Ishikawa (cell line): Measurements from ENCODE around the gene ALPL.

Experiments
- EP300 ChIP-seq: IDR thresholded peaks from 2 replicates; pipeline ENCODE4 v1.6.1; 2012; ENCODE audit warnings: borderline replicate concordance
- FOXM1 ChIP-seq: IDR thresholded peaks from 2 replicates; pipeline ENCODE4 v1.6.1; 2012; ENCODE audit warnings: low read depth, borderline replicate concordance
- NFIC ChIP-seq: IDR thresholded peaks from 2 replicates; pipeline ENCODE4 v1.6.1; 2012
- RAD21 ChIP-seq: IDR thresholded peaks from 2 replicates; pipeline ENCODE4 v1.6.1; 2012; ENCODE audit warnings: low read depth
- TCF12 ChIP-seq: IDR thresholded peaks from 2 replicates; pipeline ENCODE4 v1.6.1; 2012; ENCODE audit warnings: low read depth
- TEAD4 ChIP-seq: IDR thresholded peaks from 2 replicates; pipeline ENCODE4 v1.6.1; 2012
- YY1 ChIP-seq: IDR thresholded peaks from 2 replicates; pipeline ENCODE4 v1.6.1; 2012; ENCODE audit warnings: low read depth

DNA sequence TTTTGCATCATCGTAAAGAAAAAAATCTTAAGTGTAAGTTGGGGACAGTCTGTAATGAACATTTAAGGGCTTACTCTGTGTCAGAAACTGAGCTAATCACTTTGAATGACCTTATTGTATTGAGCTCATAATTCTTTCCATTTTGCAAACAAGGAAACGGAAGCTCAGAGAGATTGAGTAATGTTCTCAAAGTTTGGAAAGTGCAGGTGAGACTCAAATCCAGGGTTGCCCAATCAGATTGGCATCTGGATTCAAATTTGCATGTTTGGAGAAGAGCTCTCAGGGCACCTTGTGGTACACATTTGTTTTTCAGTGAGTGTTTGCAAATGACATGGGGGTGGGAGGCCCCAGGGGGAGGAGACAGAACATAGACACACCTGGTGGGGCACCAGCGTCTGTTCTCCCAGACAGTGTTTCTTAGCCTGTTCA, 8.0 kb downstream of the ALPL start:
- TF ChIP-seq RAD21 (no peak), NFIC (no peak), TEAD4 (no peak), TCF12 (no peak), YY1 (no peak), FOXM1 (no peak), EP300 (no peak)
